Raji (cell line): ENCODE measurements around the gene ZDBF2.

ENCODE experiments used
- POLR2A ChIP-seq: IDR thresholded peaks from 2 replicates; pipeline ENCODE4 v1.6.1; 2011; ENCODE audit warnings: low read depth, low read length, control low read depth; ENCODE audit not compliant: insufficient read depth

ZDBF2 gene

DNA sequence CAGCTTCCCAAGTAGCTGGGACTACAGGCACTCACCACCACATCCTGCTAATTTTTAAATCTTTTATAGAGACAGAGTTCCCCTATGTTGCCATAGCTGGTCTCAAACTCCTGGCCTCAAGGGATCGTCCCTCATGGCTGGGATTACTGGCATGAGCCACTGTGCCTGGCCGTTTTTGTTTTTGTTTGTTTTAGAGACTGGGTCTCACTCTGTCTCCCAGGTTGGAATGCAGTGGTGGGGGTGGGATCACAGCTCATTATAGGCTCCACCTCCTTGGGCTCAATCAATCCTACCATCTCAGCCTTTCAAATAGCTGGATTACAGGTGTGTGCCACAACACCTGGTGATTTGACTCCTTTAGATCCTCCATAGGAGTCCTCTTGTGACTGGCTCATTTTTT lies 19.5 kb upstream of the ZDBF2 start:
- no peak for TF ChIP-seq POLR2A

GRCh38 chr2:206256706-206257205 lies 17.7 kb upstream of the ZDBF2 start:
- no peak for TF ChIP-seq POLR2A

DNA sequence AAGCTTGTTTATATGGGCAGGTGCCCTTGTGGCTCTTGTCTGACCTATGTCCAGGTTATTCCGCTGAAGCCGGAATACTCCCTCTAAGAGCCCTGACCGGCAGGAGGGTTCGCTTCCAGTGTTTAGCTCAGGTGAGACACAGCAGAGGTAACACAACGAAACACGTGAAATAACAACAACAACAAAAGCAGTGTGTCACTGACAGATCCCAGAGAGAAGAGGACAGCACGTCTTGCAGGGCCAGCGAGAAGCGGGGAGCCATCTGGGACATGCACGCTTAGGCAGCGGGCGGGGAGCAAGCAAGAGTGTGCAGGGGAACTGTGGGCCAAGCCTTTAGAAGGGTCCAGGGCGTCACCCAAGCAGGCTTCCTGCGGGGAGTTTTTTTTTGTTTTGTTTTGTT lies 17.1 kb upstream of the ZDBF2 start:
- TF ChIP-seq POLR2A, result no peak

DNA sequence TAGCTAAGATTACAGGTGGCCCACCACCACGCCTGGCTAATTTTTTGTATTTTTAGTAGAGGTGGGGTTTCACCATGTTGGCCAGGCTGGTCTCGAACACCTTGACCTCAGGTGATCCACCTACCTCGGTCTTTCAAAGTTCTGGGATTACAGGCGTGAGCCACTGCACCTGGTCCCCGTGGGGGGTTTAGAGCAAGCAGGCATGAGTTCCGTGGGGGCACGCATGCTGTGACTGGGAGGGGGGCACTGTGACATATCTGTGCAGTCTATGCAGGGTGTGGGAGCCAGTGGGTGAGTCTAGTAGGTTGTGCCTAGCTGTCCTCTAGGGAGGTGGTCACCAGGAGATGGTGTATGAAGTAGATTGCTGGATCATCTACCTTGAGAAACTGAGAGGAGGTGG lies 16.6 kb upstream of the ZDBF2 start:
- no peak for TF ChIP-seq POLR2A

DNA sequence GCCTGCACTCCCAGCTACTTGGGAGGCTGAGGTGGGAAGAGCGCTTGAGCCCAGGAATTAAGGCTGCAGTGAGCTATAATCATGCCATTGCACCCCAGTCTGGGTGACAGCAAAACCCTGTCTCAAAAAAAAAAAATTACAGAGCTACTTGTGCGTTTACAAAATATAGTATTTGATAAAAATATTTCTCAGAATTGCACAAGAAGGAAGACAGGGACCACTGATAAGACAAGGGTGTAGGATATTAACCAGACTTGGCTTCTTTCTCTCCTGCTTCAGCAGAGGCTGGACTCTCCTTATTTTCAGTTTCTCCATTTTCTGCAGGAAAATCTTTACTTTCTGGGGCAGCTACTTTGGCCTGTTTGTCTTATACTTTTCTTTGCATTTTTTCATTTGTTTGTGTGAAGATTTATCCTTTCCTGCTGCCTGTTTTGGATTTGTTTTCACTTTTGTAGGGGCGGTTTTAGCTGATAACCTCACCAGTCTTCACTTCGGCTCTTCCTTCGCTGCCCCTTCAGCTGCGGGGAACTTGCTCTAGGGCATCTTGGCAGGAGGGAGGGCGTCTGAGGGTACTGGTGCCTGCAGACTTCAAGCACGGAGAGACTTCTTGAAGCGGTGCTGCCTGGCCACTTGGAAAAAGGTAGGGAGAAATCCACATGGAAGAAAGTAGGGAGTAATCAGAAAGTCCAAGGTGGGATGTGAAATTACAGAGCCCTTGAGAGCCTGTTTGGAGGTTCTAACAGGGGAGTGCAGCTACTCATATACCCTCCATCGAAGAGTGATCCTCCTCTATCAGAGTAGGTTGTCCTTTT lies 14.9 kb upstream of the ZDBF2 start:
- no peak for TF ChIP-seq POLR2A

DNA sequence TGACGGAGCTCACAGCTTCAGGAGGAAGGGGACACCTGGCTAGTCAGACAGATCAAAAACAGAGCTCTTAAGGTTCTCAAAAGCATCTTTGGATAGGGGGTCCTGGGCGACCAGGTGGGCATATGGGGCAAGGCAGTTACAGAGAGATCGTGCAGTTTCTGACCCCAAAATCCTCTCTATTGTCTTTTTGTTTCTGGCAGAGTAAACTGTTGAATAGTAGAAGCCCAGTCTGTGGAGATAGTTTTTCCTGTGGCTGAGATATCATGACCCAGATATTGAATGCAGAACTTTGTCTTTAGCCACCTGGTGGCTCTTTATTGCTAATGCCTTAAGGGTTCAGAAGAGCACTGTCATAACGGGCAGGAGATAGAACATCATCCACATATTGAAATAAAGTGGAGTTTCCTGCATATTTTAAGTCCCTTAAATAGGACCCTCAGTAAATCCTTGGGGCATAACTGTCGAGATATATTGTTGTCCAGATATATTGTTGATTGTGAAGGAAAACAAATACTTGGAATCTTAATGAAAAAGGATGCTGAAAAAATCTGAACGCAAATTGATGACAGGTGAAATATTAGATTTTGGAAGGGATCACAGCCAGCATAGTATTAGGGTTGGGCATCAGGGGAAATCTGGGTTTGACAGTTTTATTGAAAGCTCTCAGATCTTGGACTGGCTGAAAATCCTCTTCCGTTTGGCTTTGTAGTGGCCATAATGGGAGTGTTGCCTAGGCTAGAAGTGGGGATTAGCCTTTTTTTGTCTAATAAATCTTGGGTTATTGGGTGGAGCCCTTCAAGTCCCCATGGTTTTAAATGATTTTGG lies 14.1 kb upstream of the ZDBF2 start:
- no peak for TF ChIP-seq POLR2A

DNA sequence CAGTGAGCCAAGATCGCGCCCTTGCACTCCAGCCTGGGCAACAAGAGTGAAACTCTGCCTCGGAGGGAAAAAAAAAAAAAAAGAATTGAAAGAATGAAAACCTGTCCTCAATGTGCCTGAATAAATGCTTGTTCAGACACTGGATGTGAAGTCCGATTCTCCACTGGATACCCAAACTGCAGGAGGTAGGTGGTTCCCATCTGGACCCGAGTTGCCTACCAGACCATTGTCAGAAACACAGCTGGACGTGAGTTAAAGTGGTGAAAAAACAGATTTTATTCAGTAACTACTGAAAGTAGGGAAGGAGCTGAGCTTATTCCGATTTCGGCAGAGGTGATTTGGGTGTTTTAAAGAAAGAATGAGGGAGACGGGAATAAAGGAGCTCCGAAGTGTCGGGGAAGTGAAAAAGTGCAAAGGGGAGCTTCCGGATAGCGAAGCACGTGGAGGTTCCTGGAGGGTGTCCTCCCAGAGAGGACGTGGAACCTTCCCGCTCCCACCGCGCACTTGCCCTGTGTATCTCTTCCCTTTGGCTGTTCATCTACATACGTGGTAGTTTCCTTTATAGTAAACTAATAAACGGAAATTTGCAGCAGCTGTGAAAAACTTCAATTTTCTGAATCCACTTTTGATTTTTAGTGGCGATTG lies 10.4 kb upstream of the ZDBF2 start:
- TF ChIP-seq POLR2A, result no peak

- TF ChIP-seq POLR2A, result peak; percentile 55; the same call in 1 of the 2 replicates
Measured at GRCh38 chr2:206266130-206267125, 8.0 kb upstream of the ZDBF2 start.

GRCh38 chr2:206267567-206267966 lies 6.9 kb upstream of the ZDBF2 start:
- no peak for TF ChIP-seq POLR2A

- TF ChIP-seq POLR2A, result no peak
Measured at GRCh38 chr2:206271065-206271464, 3.4 kb upstream of the ZDBF2 start.

- TF ChIP-seq POLR2A, result no peak
Measured at GRCh38 chr2:206273905-206274304, 558 bp upstream of the ZDBF2 start.

GRCh38 chr2:206275312-206276055 lies 1.0 kb downstream of the ZDBF2 start:
- TF ChIP-seq POLR2A, result no peak

- no peak for TF ChIP-seq POLR2A
Measured at GRCh38 chr2:206276169-206276942, 1.9 kb downstream of the ZDBF2 start.

- no peak for TF ChIP-seq POLR2A
Measured at GRCh38 chr2:206277503-206277902, 3.0 kb downstream of the ZDBF2 start.
